HG02943 (cell line): ENCODE measurements around the gene PSME1.

Experiments used
- ATAC-seq: cut with Tn5 transposase; IDR thresholded peaks from one replicate; pipeline ENCODE4 v1.9.1; 2021; ENCODE audit warnings: mild to moderate bottlenecking, low read depth, moderate library complexity; ENCODE audit not compliant: unreplicated experiment

PSME1 gene

GRCh38 chr14:24164518-24164991 is 28.6 kb downstream of the PSME1 start:
- ATAC-seq = no peak

- no peak for ATAC-seq
Measured at GRCh38 chr14:24165785-24166184, 29.8 kb downstream of the PSME1 start.

DNA sequence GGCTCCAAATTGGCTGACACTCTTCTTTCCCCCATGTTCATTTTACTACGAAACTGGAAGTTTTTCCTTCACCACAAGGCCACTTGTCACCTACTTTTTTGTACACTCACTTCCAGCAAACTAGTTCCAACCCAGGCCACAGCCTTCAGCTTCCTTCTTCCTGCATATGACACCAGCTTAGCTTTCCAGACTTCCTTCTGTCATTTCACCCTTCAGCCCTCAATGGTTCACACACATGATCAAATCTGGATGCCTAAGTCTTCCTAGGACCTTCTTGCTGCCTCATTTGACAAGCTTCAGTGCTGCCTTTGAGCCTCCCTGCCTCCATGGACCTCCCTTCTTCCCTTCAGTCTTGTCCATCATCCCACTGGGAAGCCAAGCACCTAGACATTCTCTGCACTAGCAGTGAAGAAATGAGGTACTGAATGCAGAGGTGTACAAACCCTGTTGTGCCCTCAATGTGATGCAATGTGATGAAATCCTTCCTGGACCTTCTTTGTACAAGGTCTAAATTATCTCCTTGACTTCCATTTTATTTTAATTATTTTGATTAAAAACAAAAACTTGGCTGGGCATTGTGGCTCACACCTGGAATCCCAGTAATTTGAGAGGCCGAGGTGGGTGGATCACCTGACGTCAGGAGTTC is 31.6 kb downstream of the PSME1 start:
- no peak for ATAC-seq

DNA sequence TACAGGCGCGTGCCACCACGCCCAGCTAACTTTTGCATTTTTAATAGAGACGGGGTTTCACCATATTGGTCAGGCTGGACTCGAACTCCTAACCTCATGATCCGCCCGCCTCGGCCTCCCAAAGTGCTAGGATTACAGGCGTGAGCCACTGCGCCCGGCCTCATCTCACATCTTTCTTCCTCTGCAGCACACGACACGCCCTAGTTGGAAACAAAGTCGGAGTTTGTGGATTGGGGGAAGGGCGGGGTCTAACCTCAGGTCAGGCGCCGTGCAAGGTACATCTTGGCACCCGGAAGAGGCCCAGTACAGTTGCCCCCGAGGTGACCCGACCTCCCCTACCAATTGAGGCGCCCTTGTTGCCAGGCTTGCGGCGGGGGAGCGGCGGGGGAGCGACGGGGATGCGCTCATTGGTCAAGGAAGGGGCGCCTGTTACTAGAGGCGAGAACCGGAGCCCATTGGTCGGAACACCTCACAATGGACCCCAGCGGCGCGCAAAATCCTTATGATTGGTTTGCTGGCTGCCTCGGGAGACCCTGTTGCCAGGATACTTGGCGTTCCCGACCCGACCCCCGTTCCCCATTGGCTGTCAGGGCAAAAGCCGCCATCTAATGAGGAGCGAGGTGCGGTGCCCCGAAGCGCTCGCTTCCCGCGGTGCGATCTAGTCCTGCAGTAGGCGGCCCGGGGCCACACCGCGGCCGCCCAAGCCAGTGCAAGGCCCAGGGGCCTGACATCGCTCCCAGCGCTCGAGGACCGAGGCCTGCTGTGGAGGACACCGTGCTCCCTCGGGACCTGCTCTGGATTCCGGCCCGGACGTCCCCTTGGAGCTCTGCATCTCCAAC is 35.6 kb downstream of the PSME1 start, which contains the start of gene REC8:
TSS of gene REC8 (plus strand) at position 659 of the 839 bp plus-strand sequence. CDS start 473 bp downstream, outside the sequence.
- ATAC-seq = peak; percentile 81

DNA sequence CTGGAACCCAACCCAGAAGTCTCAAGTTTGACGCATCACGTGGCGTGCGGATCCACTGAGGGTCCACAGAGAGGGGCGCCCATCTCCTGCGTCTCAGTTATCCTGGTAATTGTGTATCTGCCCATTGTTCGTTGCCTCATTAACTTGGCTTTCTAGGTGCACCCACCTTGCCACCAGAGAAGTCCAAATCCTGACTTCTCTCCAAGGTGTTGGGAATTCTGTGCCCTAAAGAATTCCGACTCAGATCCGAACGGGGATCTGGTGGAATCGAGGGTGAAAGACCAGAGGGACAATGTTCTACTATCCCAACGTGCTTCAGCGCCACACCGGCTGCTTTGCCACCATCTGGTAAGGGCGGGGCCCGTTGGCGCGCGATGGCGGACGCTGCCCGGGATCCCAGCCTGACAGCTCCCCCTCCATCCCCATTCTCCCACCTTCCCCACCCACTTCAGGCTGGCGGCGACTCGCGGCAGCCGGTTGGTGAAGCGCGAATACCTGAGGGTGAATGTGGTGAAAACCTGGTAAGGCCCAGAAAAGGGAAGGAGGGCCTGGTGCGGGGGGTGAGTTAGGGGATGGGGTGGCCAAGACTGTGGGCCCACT is 36.4 kb downstream of the PSME1 start:
- no peak for ATAC-seq

- no peak for ATAC-seq
Measured at GRCh38 chr14:24172871-24173281, 36.9 kb downstream of the PSME1 start.

DNA sequence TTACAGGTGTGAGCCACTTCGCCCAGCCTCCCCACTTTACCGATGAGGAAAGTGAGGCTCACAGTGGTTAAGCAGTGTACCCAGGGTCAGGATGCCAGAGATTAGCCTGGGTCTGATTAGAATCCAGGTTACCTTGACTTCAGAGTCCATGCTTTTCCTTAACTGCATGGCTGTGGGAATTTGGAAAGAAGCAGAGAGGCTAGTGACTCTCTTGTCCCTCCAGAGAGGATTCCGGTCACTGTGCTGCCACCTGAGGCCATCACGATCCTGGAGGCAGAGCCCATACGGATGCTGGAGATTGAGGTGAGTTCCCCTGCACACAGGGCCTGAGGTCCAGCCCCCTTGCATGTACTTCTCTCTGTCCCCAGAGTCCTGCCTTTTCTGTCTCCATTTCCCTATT is 40.6 kb downstream of the PSME1 start:
- no peak for ATAC-seq

GRCh38 chr14:24177041-24177825 is 41.2 kb downstream of the PSME1 start:
- ATAC-seq = no peak

GRCh38 chr14:24177891-24178290 is 41.9 kb downstream of the PSME1 start:
- no peak for ATAC-seq

DNA sequence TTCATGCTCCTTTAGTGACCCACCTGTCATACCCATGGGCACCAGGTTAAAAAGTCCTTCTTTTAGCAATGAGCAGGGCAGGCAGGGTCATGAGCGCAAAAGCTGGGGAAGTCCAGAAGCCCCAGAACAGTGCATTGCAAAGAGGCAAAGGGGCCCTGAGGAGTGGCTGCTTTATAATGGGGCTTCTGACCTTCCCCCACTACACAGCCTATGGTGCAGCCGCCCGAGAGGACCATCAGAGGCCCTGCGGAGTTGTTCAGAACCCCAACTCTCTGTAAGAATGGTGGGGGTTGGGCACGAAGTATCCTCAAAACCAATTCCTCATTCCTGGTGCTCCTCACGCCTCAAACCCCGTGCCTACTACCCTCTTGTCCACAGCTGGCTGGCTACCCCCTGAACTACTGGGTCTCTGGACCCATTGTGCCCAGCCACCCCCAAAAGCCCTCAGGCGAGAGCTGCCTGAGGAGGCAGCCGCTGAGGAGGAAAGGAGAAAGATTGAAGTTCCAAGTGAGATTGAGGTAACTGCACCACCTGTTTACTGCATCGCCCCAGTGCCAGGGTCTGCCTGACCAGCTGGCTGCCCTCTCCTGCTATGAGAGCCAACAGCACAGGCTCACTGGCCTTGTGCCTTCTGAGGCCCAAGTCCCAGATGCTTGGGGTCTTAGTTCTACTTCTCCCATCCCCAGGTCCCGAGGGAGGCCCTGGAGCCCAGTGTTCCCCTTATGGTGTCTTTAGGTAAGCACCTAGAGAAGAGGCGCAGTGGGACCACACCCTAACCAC is 42.6 kb downstream of the PSME1 start:
- ATAC-seq = no peak

DNA sequence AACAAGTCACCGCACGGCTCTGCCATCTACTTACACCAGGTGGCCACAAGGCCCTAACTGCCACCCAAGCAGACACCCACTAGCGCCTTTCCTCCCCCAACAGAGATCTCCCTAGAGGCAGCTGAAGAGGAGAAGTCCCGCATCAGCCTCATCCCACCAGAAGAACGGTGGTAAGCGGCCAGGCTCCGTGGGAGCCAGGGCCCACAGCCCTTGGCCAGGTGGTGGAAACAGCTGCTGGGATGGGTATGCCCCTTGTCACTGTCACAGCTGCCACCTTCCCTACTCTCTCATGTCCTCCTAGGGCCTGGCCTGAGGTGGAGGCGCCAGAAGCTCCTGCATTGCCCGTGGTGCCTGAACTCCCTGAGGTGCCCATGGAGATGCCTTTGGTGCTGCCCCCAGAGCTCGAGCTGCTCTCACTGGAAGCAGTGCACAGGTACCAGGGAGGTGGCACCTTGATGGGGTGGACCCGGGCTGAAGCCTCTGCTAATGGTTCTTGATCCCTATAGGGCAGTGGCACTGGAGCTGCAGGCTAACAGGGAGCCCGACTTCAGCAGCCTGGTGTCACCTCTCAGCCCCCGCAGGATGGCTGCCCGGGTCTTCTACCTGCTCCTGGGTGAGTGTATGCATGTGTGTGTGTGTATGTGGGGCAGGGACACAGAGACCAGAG is 43.4 kb downstream of the PSME1 start:
- ATAC-seq = no peak

DNA sequence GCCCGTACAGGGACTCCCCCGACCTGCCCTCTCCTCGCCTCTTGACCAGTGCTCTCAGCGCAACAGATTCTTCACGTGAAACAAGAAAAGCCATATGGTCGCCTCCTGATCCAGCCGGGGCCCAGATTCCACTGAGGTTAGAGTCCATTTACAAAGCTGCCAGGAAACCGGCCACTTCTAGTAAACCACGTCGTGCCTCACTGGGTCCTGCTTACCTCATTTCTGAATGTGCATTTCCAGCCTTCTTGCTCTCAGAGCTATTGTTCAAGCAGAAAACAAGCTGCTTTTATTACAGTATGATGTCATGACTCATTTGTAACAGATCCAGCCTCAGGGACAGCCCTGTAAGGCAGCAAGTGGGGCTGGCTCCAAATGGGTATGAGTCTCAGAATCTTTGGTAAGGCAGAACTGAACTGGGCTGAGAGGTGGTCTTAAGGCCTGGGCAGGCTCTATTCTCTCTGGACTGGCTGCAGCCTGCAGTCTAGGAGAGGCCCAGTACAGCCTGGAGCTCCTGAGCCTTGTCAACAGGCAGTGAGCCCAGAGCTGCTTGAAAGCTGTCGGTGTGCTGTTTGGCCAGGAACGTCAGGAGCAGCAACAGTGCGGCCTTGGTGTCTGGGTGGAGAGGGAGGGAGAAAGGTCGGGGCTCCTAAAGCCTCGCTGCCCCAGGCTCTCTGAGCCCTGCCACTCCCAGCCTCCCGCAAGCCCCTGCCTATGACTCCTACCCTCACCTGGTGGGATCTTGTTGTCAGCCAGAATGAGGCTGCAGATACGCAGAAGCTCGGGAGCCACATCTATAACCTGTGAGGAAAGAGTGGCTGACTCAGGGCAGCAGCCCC is 44.2 kb downstream of the PSME1 start:
- no peak for ATAC-seq

GRCh38 chr14:24181371-24182077 is 45.5 kb downstream of the PSME1 start:
- ATAC-seq = no peak

- no peak for ATAC-seq
Measured at GRCh38 chr14:24182110-24182882, 46.3 kb downstream of the PSME1 start.

GRCh38 chr14:24183014-24183481 is 47.1 kb downstream of the PSME1 start:
- no peak for ATAC-seq

- ATAC-seq = no peak
Measured at GRCh38 chr14:24184104-24184970, 48.3 kb downstream of the PSME1 start.
